ENCODE results near the gene TLE4. TPM values are rescaled to one million over a fixed set of nuclear protein-coding genes. Genes with fewer than 3 reads are reported as not detected.

The TLE4 gene
- total RNA-seq, 2 experiments from 2014 or later, result 25.7 to 29.4 TPM

- ChIA-PET POLR2A (no interaction called here), CTCF (no interaction called here)
These were observed 83.8 kb downstream of the TLE4 start for GRCh38 chr9:79655551-79655950.

- CTCF ChIA-PET, result no interaction called here
- POLR2A ChIA-PET, result no interaction called here
These were observed 84.4 kb downstream of the TLE4 start for GRCh38 chr9:79656169-79656568.

- ChIA-PET POLR2A (no interaction called here), CTCF (interaction anchor here (0.7 kb wide), 1 partner anchor 34 kb away, joined by 5 read pairs; no protein-coding TSS in a partner anchor)
These were observed 86.1 kb downstream of the TLE4 start for GRCh38 chr9:79657891-79658290.

- POLR2A ChIA-PET, result no interaction called here
- CTCF ChIA-PET, result no interaction called here
These were observed 87.2 kb downstream of the TLE4 start for GRCh38 chr9:79658926-79659325.

GRCh38 chr9:79660615-79661014, 88.8 kb downstream of the TLE4 start:
- POLR2A ChIA-PET, result no interaction called here

GRCh38 chr9:79661279-79661678, 89.5 kb downstream of the TLE4 start:
- POLR2A ChIA-PET, result no interaction called here
- CTCF ChIA-PET, result no interaction called here

More at GRCh38 chr9:79660615-79661014, 88.8 kb downstream of the TLE4 start:
- CTCF ChIA-PET, result no interaction called here

GRCh38 chr9:79661886-79662536, 90.2 kb downstream of the TLE4 start:
- POLR2A ChIA-PET, result no interaction called here
- CTCF ChIA-PET, result no interaction called here

GRCh38 chr9:79662537-79662956, 90.8 kb downstream of the TLE4 start:
- CTCF ChIA-PET, result no interaction called here
- POLR2A ChIA-PET, result no interaction called here

- ChIA-PET CTCF (no interaction called here), POLR2A (no interaction called here)
These were observed 91.5 kb downstream of the TLE4 start for GRCh38 chr9:79663300-79663699.

GRCh38 chr9:79663878-79664277, 92.1 kb downstream of the TLE4 start:
- CTCF ChIA-PET, result interaction anchor here (1.0 kb wide), 1 partner anchor 17 kb away, joined by 3 read pairs; no protein-coding TSS in a partner anchor
- POLR2A ChIA-PET, result no interaction called here

GRCh38 chr9:79664375-79664831, 92.6 kb downstream of the TLE4 start:
- ChIA-PET CTCF (interaction anchor here (1.0 kb wide), 1 partner anchor 17 kb away, joined by 3 read pairs; no protein-coding TSS in a partner anchor), POLR2A (no interaction called here)

- POLR2A ChIA-PET, result no interaction called here
- CTCF ChIA-PET, result no interaction called here
These were observed 93.6 kb downstream of the TLE4 start for GRCh38 chr9:79665369-79665768.

- POLR2A ChIA-PET, result no interaction called here
These were observed 94.2 kb downstream of the TLE4 start for GRCh38 chr9:79665931-79666330.

GRCh38 chr9:79667120-79667519, 95.4 kb downstream of the TLE4 start:
- ChIA-PET CTCF (no interaction called here), POLR2A (no interaction called here)

More at GRCh38 chr9:79665931-79666330, 94.2 kb downstream of the TLE4 start:
- CTCF ChIA-PET, result no interaction called here

- POLR2A ChIA-PET, result no interaction called here
- CTCF ChIA-PET, result no interaction called here
These were observed 96.2 kb downstream of the TLE4 start for GRCh38 chr9:79667817-79668436.

- ChIA-PET CTCF (no interaction called here), POLR2A (no interaction called here)
These were observed 97.2 kb downstream of the TLE4 start for GRCh38 chr9:79668956-79669355.

- POLR2A ChIA-PET, result no interaction called here
- CTCF ChIA-PET, result no interaction called here
These were observed 98.7 kb downstream of the TLE4 start for GRCh38 chr9:79670269-79670961.

GRCh38 chr9:79671558-79671957, 99.8 kb downstream of the TLE4 start:
- ChIA-PET CTCF (no interaction called here), POLR2A (no interaction called here)

- POLR2A ChIA-PET, result no interaction called here
These were observed 100.5 kb downstream of the TLE4 start for GRCh38 chr9:79672236-79672635.

GRCh38 chr9:79672891-79673290, 101.1 kb downstream of the TLE4 start:
- ChIA-PET CTCF (no interaction called here), POLR2A (no interaction called here)

More at GRCh38 chr9:79672236-79672635, 100.5 kb downstream of the TLE4 start:
- CTCF ChIA-PET, result no interaction called here

GRCh38 chr9:79673614-79674013, 101.8 kb downstream of the TLE4 start:
- CTCF ChIA-PET, result no interaction called here
- POLR2A ChIA-PET, result no interaction called here
